GM13976 (cell line): ENCODE data around the gene C1orf105.
A peak's percentile ranks its signal among the peaks of the same experiment; 100 is the strongest.

Experiments used
- DNase-seq: peaks from one replicate; pipeline ENCODE4 v3.0.0; 2012; ENCODE audit warnings: low spot score
- in situ Hi-C: fragments of 300-500 bp; cut with MboI; formaldehyde crosslinking; loops from one replicate; pipeline ENCODE4 v1.12.0; 2022; ENCODE audit warnings: low sequenced_read_pairs, mixed read lengths, inconsistent platforms; ENCODE audit not compliant: unreplicated experiment
- TF ChIP-seq, protein P1 (sequence below): IDR thresholded peaks from 2 replicates; pipeline ENCODE4 v1.5.1; 2012; ENCODE audit warnings: borderline replicate concordance, mild to moderate bottlenecking; ENCODE audit not compliant: insufficient read depth; ENCODE audit errors: extremely low read depth, missing control alignments, control extremely low read depth

Gene C1orf105

GRCh38 chr1:172394811-172395210, 25.7 kb upstream of the C1orf105 start:
- in situ Hi-C loops = loop anchor here (10.0 kb wide), 2 partner anchors 50 to 300 kb away; no protein-coding TSS in a partner anchor
- no peak for DNase-seq
- TF ChIP-seq, protein P1, sequence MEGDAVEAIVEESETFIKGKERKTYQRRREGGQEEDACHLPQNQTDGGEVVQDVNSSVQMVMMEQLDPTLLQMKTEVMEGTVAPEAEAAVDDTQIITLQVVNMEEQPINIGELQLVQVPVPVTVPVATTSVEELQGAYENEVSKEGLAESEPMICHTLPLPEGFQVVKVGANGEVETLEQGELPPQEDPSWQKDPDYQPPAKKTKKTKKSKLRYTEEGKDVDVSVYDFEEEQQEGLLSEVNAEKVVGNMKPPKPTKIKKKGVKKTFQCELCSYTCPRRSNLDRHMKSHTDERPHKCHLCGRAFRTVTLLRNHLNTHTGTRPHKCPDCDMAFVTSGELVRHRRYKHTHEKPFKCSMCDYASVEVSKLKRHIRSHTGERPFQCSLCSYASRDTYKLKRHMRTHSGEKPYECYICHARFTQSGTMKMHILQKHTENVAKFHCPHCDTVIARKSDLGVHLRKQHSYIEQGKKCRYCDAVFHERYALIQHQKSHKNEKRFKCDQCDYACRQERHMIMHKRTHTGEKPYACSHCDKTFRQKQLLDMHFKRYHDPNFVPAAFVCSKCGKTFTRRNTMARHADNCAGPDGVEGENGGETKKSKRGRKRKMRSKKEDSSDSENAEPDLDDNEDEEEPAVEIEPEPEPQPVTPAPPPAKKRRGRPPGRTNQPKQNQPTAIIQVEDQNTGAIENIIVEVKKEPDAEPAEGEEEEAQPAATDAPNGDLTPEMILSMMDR = no peak

DNA sequence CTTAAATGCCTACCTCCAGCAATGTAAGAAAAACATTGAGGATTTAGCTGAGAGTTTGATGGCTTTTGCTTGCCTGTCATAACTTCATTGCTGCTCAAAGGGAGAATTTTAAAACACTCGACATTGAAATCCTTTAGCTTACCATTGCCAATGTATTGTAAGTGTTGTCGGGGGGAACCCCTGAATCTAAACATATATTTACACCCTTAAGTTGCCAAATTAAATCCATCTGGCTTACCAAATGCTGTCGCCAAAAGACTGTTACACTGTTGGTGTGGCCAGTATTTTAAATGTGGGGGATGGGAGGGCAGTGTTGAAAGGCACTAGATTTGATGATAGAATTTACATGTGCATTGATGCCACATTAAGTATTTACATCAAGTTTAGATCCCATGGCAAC, 24.9 kb upstream of the C1orf105 start:
- in situ Hi-C loops = loop anchor here (10.0 kb wide), 2 partner anchors 51 to 301 kb away; no protein-coding TSS in a partner anchor
- DNase-seq = no peak
- TF ChIP-seq, protein P1 = no peak

GRCh38 chr1:172397221-172397620, 23.3 kb upstream of the C1orf105 start:
- DNase-seq = peak; percentile 15
- TF ChIP-seq, protein P1 = no peak
- in situ Hi-C loops = loop anchor here (10.0 kb wide), 2 partner anchors 52 to 302 kb away; no protein-coding TSS in a partner anchor

- in situ Hi-C loops = loop anchor here (10.0 kb wide), 2 partner anchors 53 to 303 kb away; no protein-coding TSS in a partner anchor
- TF ChIP-seq, protein P1 = no peak
- no peak for DNase-seq
Measured at GRCh38 chr1:172397633-172398032, 22.9 kb upstream of the C1orf105 start.

GRCh38 chr1:172398193-172398592, 22.3 kb upstream of the C1orf105 start:
- TF ChIP-seq, protein P1 = no peak
- in situ Hi-C loops = loop anchor here (10.0 kb wide), 2 partner anchors 53 to 303 kb away; no protein-coding TSS in a partner anchor
- DNase-seq = no peak

- in situ Hi-C loops = loop anchor here (10.0 kb wide), 2 partner anchors 54 to 304 kb away; no protein-coding TSS in a partner anchor
- TF ChIP-seq, protein P1 = no peak
- no peak for DNase-seq
Measured at GRCh38 chr1:172398970-172399755, 21.3 kb upstream of the C1orf105 start.
